H54 (cell line): ENCODE data around the gene ZC3H13.

ENCODE experiments used
- DNase-seq: peaks from one replicate; pipeline ENCODE4 v3.0.0; 2011; ENCODE audit warnings: low spot score, mixed read lengths; ENCODE audit not compliant: insufficient read length
- FAIRE-seq: peaks from 3 replicates; lab custom pipeline; 2011; peaks lifted over from hg19 to GRCh38; lab: Jason Lieb, UNC
- POLR2A ChIP-seq: IDR thresholded peaks from 2 replicates; pipeline ENCODE4 v1.6.1; 2011; ENCODE audit warnings: low read depth, mild to moderate bottlenecking, low read length

Gene ZC3H13

DNA sequence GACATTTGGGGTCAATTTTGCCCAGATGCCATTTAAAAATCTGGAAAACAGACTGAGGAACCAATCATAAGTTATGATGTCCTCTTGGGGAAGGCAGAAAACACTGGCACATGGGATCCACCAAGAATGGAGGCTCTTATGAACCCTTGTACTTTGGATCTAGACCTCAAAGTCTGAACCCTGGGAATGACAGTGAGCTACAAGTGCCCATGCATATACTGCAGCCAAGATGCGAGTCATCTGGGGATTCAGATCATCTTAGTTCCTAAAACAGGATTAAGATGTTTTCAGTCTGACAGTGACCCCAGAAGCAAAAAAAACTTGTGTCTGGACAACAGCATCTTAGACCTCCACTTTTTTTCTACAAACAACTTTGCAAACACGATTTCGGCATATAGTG is 100.8 kb downstream of the ZC3H13 start:
- DNase-seq (no peak), FAIRE-seq (no peak)
- TF ChIP-seq POLR2A: no peak

DNA sequence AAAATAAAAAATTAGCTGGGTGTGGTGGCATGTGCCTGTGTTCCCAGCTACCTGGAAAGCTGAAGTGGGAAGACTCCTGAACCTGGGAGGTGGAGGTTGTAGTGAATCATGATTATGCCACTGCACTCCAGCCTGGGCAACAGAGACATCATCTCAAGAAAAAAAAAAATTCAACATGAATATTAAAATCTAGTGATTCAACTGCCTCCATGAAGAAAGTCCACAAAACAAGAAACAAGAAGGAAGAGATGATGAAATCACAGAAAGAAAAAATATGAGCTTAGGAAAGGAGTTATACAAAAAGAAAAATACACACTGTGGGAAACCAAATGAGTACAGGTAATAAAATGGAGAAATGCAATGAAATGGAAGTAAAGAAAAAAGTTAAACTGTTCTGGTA is 101.4 kb downstream of the ZC3H13 start:
- no peak for DNase-seq
- no peak for TF ChIP-seq POLR2A
- no peak for FAIRE-seq

GRCh38 chr13:45950386-45951000 is 102.1 kb downstream of the ZC3H13 start:
- no peak for FAIRE-seq
- TF ChIP-seq POLR2A: no peak
- no peak for DNase-seq

DNA sequence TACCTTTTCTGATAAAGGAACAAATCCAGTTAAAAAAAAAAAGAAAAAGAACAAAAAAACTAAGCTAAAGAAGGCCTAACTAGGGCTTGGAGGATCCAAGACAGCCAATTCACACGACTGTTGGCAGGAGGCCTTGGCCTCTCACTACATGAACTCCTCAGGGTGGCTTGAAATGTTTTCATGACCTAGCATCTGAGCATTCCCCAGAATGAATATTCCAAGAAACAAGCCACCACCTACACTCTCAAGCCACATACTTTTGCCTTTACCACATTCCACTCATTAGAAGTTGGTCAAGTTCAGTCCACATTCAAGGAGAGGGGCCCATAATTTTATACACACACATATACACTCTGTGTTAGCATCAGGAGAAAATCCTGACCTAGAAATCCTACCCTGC is 103.4 kb downstream of the ZC3H13 start:
- FAIRE-seq: no peak
- DNase-seq: no peak
- no peak for TF ChIP-seq POLR2A

GRCh38 chr13:45943965-45944364 is 108.6 kb downstream of the ZC3H13 start:
- no peak for TF ChIP-seq POLR2A
- FAIRE-seq (no peak), DNase-seq (no peak)

DNA sequence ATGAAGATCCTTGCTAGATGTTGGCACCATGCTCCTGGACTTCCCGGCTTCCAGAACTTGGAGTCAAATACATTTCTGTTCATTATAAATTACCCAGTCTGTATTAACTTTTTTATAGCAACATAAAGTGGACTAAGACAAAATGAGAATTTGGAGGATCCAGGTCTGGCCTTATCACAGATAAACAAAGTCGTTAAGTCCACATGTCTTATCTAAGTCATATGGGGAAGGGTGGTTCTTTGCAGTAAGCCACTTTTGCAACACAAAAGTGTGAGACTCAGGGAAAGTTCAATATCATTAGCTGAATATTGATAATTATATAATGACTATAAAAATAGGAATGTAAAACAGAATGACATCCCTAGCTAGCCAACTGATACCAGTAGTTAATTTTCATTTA is 109.4 kb downstream of the ZC3H13 start:
- FAIRE-seq (no peak), DNase-seq (no peak)
- no peak for TF ChIP-seq POLR2A

GRCh38 chr13:45941261-45941660 is 111.3 kb downstream of the ZC3H13 start:
- DNase-seq (no peak), FAIRE-seq (no peak)
- TF ChIP-seq POLR2A: no peak

- no peak for TF ChIP-seq POLR2A
- DNase-seq (no peak), FAIRE-seq (no peak)
Measured at GRCh38 chr13:45940061-45940460, 112.5 kb downstream of the ZC3H13 start.

GRCh38 chr13:45936621-45937020 is 115.9 kb downstream of the ZC3H13 start:
- no peak for FAIRE-seq
- no peak for TF ChIP-seq POLR2A
- no peak for DNase-seq

GRCh38 chr13:45934283-45934682 is 118.3 kb downstream of the ZC3H13 start:
- TF ChIP-seq POLR2A: no peak
- FAIRE-seq (no peak), DNase-seq (no peak)

GRCh38 chr13:45933203-45933908 is 119.2 kb downstream of the ZC3H13 start:
- DNase-seq (no peak), FAIRE-seq (no peak)

GRCh38 chr13:45932676-45933075 is 119.9 kb downstream of the ZC3H13 start:
- FAIRE-seq (no peak), DNase-seq (no peak)
- TF ChIP-seq POLR2A: no peak

More at GRCh38 chr13:45933203-45933908, 119.2 kb downstream of the ZC3H13 start:
- no peak for TF ChIP-seq POLR2A

DNA sequence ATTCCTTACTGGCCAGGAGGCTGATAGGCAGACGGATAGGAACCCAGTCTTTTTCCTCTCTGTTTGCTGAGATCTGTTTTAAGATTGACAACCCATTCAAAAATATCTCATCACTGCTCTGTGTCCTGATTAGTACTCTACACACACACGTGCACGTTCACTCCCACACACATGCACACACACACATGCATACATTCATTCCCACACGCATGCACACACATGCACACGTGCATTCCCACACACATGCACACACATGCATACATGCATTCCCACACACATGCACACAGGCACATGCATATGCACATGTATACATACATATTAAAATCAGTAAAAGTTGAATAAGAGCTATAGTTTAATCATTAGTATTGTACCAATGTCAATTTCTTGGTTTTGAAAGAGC is 120.4 kb downstream of the ZC3H13 start:
- DNase-seq (no peak), FAIRE-seq (no peak)
- no peak for TF ChIP-seq POLR2A

DNA sequence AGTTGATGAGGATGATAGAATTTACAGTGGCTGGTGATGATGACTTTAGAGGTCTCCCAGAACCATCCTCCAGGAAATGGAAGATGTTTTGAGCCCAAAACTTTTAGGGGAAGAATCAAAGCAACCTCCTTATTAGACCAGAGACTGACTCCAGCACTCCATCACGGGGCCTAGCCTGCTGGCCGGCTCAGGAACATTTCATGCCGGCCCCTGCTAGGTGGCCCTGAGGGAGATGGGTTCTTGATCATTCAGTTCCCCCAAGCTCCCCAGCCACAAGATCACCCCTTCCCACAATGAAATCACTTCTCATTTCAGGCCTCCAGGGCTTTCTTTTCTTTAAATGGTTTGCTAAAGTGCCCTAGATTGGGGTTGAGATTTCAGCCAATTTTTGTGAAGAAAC is 121.3 kb downstream of the ZC3H13 start:
- DNase-seq (no peak), FAIRE-seq (no peak)
- no peak for TF ChIP-seq POLR2A

- TF ChIP-seq POLR2A: no peak
- no peak for FAIRE-seq
- DNase-seq: no peak
Measured at GRCh38 chr13:45930177-45930576, 122.4 kb downstream of the ZC3H13 start.
